ENCODE measurements around the gene GTPBP2. TPM values are rescaled to one million over a fixed set of nuclear protein-coding genes. Genes with fewer than 3 reads are reported as not detected.

The GTPBP2 gene
- total RNA-seq, 1 donor: 64.1 TPM

- DNase-seq (ENCODE audit: low read depth in 2 of 3, low spot score in 2 of 3): no peak
These were observed 44.0 kb downstream of the GTPBP2 start for GRCh38 chr6:43584892-43585570.

GRCh38 chr6:43582911-43583310, 46.2 kb downstream of the GTPBP2 start:
- DNase-seq (ENCODE audit: low read depth in 2 of 3, low spot score in 2 of 3): no peak

GRCh38 chr6:43579171-43579570, 49.9 kb downstream of the GTPBP2 start:
- DNase-seq (ENCODE audit: low read depth in 2 of 3, low spot score in 2 of 3): no peak

GRCh38 chr6:43578748-43579147, 50.3 kb downstream of the GTPBP2 start:
- DNase-seq (ENCODE audit: low read depth in 2 of 3, low spot score in 2 of 3): no peak

GRCh38 chr6:43575772-43576551, 53.1 kb downstream of the GTPBP2 start, which contains the start of the genes POLH and XPO5:
TSS of gene POLH (plus strand) at chr6:43576185. CDS start at chr6:43582320, 6,135 bp downstream.
TSS of gene XPO5 (minus strand) at chr6:43576038. CDS start at chr6:43575864, 174 bp downstream.
- DNase-seq (ENCODE audit: low read depth in 2 of 3, low spot score in 2 of 3): peak; percentile 91 to 93 (median 92)

- no peak for DNase-seq (ENCODE audit: low read depth in 2 of 3, low spot score in 2 of 3)
These were observed 53.8 kb downstream of the GTPBP2 start for GRCh38 chr6:43575105-43575771.

GRCh38 chr6:43572015-43572414, 57.0 kb downstream of the GTPBP2 start:
- no peak for DNase-seq (ENCODE audit: low read depth in 2 of 3, low spot score in 2 of 3)

GRCh38 chr6:43570876-43571441, 58.1 kb downstream of the GTPBP2 start:
- DNase-seq (ENCODE audit: low read depth in 2 of 3, low spot score in 2 of 3): no peak

Other genes starting within 250 kb of the GTPBP2 start
- 25.9 TPM for gene ABCC10, start 201.7 kb downstream of the GTPBP2 start, total RNA-seq
- 0.27 TPM for gene DLK2, start 173.7 kb downstream of the GTPBP2 start, total RNA-seq
- 29.9 TPM for gene TJAP1, start 151.7 kb downstream of the GTPBP2 start, total RNA-seq
- gene LRRC73, start 118.9 kb downstream of the GTPBP2 start, total RNA-seq: 0.27 TPM
- 158 TPM for gene YIPF3, start 112.3 kb downstream of the GTPBP2 start, total RNA-seq
- gene POLR1C, start 112.2 kb downstream of the GTPBP2 start, total RNA-seq: 17.5 TPM
- gene XPO5, start 53.2 kb downstream of the GTPBP2 start, total RNA-seq: 24.2 TPM
- gene POLH, start 53.1 kb downstream of the GTPBP2 start, total RNA-seq: 8.3 TPM
- 33.1 TPM for gene MAD2L1BP, start 6.6 kb upstream of the GTPBP2 start, total RNA-seq
- 0.27 TPM for gene RSPH9, start 15.8 kb upstream of the GTPBP2 start, total RNA-seq
- 60.9 TPM for gene MRPS18A, start 58.5 kb upstream of the GTPBP2 start, total RNA-seq
- 37.2 TPM for gene VEGFA, start 140.9 kb upstream of the GTPBP2 start, total RNA-seq

All from hematopoietic multipotent progenitor cell (in vitro differentiated cells).